ENCODE data around the gene APOB. TPM values are rescaled to one million over a fixed set of nuclear protein-coding genes. Genes with fewer than 3 reads are reported as not detected.
A peak's percentile ranks its signal among the peaks of the same experiment; 100 is the strongest.

Gene APOB
- polyA plus RNA-seq, 4 donors = 0.62 to 10.0 (median 1.7) TPM

DNA sequence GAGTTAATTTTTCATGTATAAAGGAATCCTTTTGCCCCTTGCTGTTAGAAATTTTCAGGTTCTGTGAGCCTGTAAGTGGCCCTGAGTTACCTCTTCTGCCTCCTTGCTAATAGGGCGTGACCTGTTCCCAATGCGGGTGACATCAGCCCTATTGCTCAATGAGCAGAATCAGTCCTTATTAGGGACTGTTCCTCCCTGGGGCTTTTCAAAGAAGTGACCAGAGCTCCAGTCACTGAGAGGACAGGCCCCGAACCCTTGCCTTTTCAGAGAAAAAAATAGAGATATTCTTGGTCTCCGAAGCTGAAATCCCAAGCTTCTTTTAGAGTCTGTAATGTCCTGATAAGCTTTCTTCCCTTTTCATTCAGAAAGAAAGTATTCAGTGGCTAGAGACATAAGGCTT lies 8.2 kb upstream of the APOB start:
- no peak for DNase-seq (ENCODE audit: low read depth in 4 of 4, low spot score in 3 of 4)

GRCh38 chr2:21050164-21050563 lies 6.3 kb upstream of the APOB start:
- no peak for DNase-seq (ENCODE audit: low read depth in 4 of 4, low spot score in 3 of 4)

DNA sequence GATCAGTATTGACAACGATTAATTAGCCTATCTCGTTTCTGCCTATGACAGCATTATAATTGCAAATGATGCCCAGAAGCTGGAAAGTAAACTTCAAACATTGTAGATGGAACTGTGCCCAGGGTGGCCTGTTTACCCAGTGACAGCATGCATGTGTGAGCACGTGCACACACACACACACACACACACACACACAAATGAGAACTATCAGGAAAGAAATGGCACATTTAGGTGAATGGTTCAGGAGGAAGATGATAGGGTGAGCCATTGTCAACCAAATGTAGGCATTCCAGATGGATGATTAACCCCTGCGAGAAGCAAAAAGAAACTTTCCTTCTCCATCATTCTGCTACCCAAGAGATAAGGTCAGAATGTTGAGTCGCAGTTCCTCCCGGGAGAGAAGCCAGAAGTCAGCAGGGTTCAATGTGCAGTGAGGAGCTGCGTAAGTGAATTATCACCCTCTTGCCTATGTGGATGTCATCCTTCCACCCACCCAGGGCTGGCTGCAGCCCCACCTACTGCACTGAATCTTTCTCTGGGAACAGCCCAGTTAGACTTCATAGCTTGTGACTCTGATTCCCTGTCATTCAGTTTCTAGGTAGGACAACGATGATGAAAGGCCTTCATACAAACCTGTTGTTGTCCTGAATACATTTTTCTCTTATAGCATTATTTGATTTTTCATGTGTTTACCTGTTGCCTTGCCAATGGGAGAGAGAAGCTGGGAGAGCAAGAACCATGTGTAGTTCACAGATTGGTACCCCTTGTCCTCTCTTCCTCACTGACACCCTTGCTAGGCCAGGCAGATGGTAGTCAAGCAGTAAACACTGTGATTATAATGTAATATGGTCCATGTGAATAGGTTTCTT lies 3.5 kb upstream of the APOB start:
- no peak for DNase-seq (ENCODE audit: low read depth in 4 of 4, low spot score in 3 of 4)

DNA sequence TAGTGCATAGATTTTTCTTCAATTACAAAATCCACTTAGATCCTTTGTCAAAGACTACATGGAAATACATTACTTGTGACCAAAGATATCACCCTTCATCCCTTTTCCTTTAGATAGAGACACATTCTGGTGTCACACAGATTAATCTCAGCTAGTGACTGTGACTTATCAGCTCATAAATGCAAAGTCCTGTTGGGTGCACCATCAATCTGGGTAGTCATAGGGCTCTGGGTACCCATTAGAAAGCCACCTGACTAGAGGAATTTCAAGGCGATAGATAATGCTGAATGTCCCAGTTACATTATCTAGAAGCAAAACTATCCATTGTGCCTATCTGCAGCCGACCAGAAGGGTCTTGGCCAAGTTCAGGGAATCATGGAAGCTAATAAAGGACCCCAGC lies 2.6 kb upstream of the APOB start:
- DNase-seq (ENCODE audit: low read depth in 4 of 4, low spot score in 3 of 4) = no peak

GRCh38 chr2:21044694-21045371 lies 960 bp upstream of the APOB start:
- DNase-seq (ENCODE audit: low read depth in 4 of 4, low spot score in 3 of 4) = no peak

- peak; percentile 32 to 53 (median 48) for DNase-seq (ENCODE audit: low read depth in 4 of 4, low spot score in 3 of 4)
Observed at GRCh38 chr2:21042958-21043743, 722 bp downstream of the APOB start.

DNA sequence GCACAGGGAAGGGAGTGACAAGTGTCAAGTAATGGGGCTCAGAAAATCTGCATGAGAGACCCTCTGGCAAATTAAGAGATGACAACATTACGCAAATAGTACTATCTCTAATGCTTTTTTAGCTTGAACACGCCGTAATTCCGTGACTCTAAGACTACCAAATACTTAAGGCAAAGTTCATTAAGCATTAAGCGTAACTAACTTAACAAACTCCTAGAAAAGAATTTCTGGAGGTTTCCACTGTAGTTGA lies 1.2 kb downstream of the APOB start:
- DNase-seq (ENCODE audit: low read depth in 4 of 4, low spot score in 3 of 4) = no peak

GRCh38 chr2:21041943-21042707 lies 1.7 kb downstream of the APOB start:
- DNase-seq (ENCODE audit: low read depth in 4 of 4, low spot score in 3 of 4) = no peak

GRCh38 chr2:21041462-21041861 lies 2.4 kb downstream of the APOB start:
- DNase-seq (ENCODE audit: low read depth in 4 of 4, low spot score in 3 of 4) = no peak

GRCh38 chr2:21040468-21041377 lies 3.1 kb downstream of the APOB start:
- no peak for DNase-seq (ENCODE audit: low read depth in 4 of 4, low spot score in 3 of 4)

- DNase-seq (ENCODE audit: low read depth in 4 of 4, low spot score in 3 of 4) = no peak
Observed at GRCh38 chr2:21039979-21040467, 3.9 kb downstream of the APOB start.

DNA sequence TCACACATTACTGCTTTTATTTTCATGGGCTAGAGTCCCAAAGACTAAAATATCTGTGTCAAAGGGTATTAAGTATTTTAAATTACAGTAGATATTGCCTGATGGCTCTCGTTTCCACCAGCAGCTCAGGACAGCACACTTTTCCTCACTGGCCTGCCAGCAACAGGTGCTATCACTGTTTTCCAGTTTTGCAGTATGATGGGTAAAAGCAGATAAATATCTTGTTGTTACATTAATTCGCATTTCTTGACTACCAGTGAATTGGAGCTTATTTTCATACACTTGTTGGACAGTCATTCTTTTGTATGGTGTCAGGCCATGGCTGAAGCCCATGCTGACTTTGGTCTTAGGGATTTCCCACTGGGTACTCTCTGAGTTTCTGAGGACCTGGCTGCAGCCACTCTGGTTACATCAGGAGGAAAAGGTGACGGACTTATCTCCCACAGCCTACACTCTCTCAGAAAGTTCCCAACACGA lies 4.8 kb downstream of the APOB start:
- no peak for DNase-seq (ENCODE audit: low read depth in 4 of 4, low spot score in 3 of 4)

GRCh38 chr2:21038403-21039073 lies 5.3 kb downstream of the APOB start:
- no peak for DNase-seq (ENCODE audit: low read depth in 4 of 4, low spot score in 3 of 4)

GRCh38 chr2:21037671-21038108 lies 6.2 kb downstream of the APOB start:
- DNase-seq (ENCODE audit: low read depth in 4 of 4, low spot score in 3 of 4) = no peak

DNA sequence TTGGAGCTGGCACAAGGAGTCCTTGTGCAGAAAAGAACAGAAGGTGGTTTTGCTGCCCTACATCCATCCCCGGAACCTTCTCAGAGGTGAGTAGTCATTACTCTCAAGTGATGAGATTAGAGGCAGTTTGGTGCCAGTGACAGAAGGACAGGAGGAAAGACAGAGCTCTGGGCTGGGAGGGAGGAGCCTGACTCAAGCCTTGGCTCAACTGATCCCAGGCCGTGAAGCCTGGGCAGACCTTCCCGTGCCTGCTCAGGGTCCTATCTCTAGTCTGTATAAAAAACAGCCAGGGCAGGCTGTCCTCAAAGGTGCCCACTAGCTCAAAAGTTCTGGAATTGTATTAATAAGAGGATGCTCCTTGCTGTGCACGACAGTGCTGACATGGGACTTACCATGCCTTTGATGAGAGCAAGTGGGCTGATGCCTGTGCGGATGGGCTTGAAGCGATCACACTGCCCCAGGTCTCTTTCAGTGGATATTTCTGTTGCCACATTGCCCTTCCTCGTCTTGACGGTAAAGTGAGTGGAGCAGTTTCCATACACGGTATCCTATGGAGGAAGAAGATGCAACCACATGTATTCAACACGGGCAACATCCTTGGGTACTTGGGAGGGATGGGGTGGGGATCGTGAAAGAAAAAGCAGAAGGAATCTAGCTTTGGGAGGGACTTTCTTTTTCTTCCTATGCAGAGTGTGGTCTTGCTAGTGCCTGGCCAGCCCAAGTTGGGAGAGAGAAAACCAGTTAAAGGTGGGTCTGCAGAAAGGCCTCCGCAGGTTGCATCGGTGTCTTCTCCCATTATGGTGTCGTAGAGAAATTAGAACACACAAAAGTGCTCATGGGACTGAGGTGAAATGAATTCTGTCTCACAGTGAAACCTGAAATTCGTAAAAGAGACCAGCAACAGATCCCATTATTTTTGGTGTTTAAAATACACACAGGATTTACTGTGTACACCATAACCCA lies 6.9 kb downstream of the APOB start:
- no peak for DNase-seq (ENCODE audit: low read depth in 4 of 4, low spot score in 3 of 4)

DNA sequence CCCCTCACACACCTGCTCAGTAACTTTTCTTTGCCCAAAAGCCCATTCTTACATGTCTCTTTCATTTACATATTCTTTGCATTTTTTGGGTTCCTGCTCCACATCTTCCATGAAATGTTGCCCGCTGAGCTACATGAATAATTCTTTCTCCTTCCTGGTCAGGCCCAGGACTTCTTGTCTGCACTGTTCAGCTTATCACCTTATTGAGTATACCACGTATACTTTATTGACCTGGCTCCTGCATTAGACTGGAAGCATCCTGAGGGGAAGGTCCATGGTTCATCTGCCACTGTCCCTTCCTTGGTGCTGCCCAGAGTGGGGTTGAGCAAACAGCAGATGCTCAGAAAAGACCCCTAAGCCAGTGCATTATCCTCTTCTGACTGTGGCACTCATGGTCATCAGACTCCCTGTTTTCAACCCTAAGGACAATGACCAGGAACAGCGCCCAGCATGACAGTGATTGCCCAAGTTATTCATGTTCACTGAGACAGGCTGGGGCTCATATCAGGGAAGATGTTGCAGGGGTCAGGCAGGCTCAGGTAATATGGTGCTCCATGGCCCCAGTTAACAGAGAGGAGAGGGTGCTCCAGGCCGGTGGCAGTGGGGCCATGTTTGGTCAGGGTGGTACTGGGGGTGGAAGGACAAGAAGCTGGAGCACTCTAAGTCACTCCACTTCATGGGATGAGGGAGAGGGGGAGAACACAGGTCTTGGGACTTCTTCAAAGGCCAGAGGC lies 7.7 kb downstream of the APOB start:
- DNase-seq (ENCODE audit: low read depth in 4 of 4, low spot score in 3 of 4) = no peak

Data from left renal pelvis (tissue), 4 donors.